ENCODE data around the gene AMH. TPM values are rescaled to one million over a fixed set of nuclear protein-coding genes. Genes with fewer than 3 reads are reported as not detected.
A peak's percentile ranks its signal among the peaks of the same experiment; 100 is the strongest.

AMH gene
- total RNA-seq, 1 experiment from 2014 or later = 1.9 TPM

GRCh38 chr19:2266183-2266993 is 17.3 kb downstream of the AMH start:
- Histone ChIP-seq H3K9ac (ENCODE audit: low read length) (peak overlapping the region; percentile 57), H3K4me3 (ENCODE audit: low read length) (peak overlapping the region; percentile 32; the same call in 1 of the 2 replicates), H3K36me3 (ENCODE audit: insufficient read depth, low read length) (peaks cover 13% of the 10 kb centered on the region), H3K27me3 (ENCODE audit: low read length) (no peaks in the 10 kb centered on the region), H3K9me2 (replicated peaks; ENCODE audit: insufficient read depth, low read length) (no peaks in the 10 kb centered on the region), H2AFZ (ENCODE audit: low read length) (peak overlapping the region; percentile 91), H4K20me1 (ENCODE audit: insufficient read depth, low read depth, low read length) (peaks cover 18% of the 10 kb centered on the region), H3K4me1 (ENCODE audit: low read length) (peaks cover 26% of the 10 kb centered on the region), H3K79me2 (ENCODE audit: low read length) (peaks cover 19% of the 10 kb centered on the region), H3K27ac (ENCODE audit: low read length) (no peak overlapping the region), H3K4me2 (ENCODE audit: low read depth, low read length, poor library complexity, severe bottlenecking) (peak overlapping the region; percentile 57), H3K9me3 (ENCODE audit: low read length) (no peaks in the 10 kb centered on the region)
- DNase-seq = peak; percentile 91

- Histone ChIP-seq H3K9me2 (replicated peaks; ENCODE audit: insufficient read depth, low read length) (no peaks in the 10 kb centered on the region), H3K36me3 (ENCODE audit: insufficient read depth, low read length) (peaks cover 18% of the 10 kb centered on the region), H3K4me3 (ENCODE audit: low read length) (peak overlapping the region; percentile 100), H3K27me3 (ENCODE audit: low read length) (no peaks in the 10 kb centered on the region), H3K79me2 (ENCODE audit: low read length) (peaks cover 28% of the 10 kb centered on the region), H3K9ac (ENCODE audit: low read length) (peak overlapping the region; percentile 74), H3K9me3 (ENCODE audit: low read length) (no peaks in the 10 kb centered on the region), H3K4me1 (ENCODE audit: low read length) (peaks cover 47% of the 10 kb centered on the region), H3K4me2 (ENCODE audit: low read depth, low read length, poor library complexity, severe bottlenecking) (peak overlapping the region; percentile 72), H4K20me1 (ENCODE audit: insufficient read depth, low read depth, low read length) (peaks cover 31% of the 10 kb centered on the region), H2AFZ (ENCODE audit: low read length) (no peak overlapping the region), H3K27ac (ENCODE audit: low read length) (peak overlapping the region; percentile 36)
- DNase-seq = no peak
Measured at GRCh38 chr19:2268480-2268830, 19.3 kb downstream of the AMH start.

GRCh38 chr19:2268861-2269243 is 19.7 kb downstream of the AMH start:
- peaks cover 18% of the 10 kb centered on the region for H3K36me3 ChIP-seq (ENCODE audit: insufficient read depth, low read length)
- peak overlapping the region; percentile 74 for H3K9ac ChIP-seq (ENCODE audit: low read length)
- H3K27ac ChIP-seq (ENCODE audit: low read length) = peak overlapping the region; percentile 36
- H3K79me2 ChIP-seq (ENCODE audit: low read length) = peaks cover 28% of the 10 kb centered on the region
- peaks cover 48% of the 10 kb centered on the region for H3K4me1 ChIP-seq (ENCODE audit: low read length)
- H3K9me2 ChIP-seq (replicated peaks; ENCODE audit: insufficient read depth, low read length) = no peaks in the 10 kb centered on the region
- H3K9me3 ChIP-seq (ENCODE audit: low read length) = no peaks in the 10 kb centered on the region
- peaks cover 32% of the 10 kb centered on the region for H4K20me1 ChIP-seq (ENCODE audit: insufficient read depth, low read depth, low read length)
- peak overlapping the region; percentile 72 for H3K4me2 ChIP-seq (ENCODE audit: low read depth, low read length, poor library complexity, severe bottlenecking)
- no peaks in the 10 kb centered on the region for H3K27me3 ChIP-seq (ENCODE audit: low read length)
- no peak overlapping the region for H2AFZ ChIP-seq (ENCODE audit: low read length)
- no peak for DNase-seq
- peak overlapping the region; percentile 100 for H3K4me3 ChIP-seq (ENCODE audit: low read length)

GRCh38 chr19:2269244-2270156 is 20.4 kb downstream of the AMH start:
- peak; percentile 99 for DNase-seq
- Histone ChIP-seq H3K27ac (ENCODE audit: low read length) (peak overlapping the region; percentile 94), H3K4me2 (ENCODE audit: low read depth, low read length, poor library complexity, severe bottlenecking) (peak overlapping the region; percentile 74), H3K79me2 (ENCODE audit: low read length) (peaks cover 30% of the 10 kb centered on the region), H3K9me2 (replicated peaks; ENCODE audit: insufficient read depth, low read length) (no peaks in the 10 kb centered on the region), H3K9ac (ENCODE audit: low read length) (peak overlapping the region; percentile 100), H4K20me1 (ENCODE audit: insufficient read depth, low read depth, low read length) (peaks cover 38% of the 10 kb centered on the region), H3K9me3 (ENCODE audit: low read length) (no peaks in the 10 kb centered on the region), H3K36me3 (ENCODE audit: insufficient read depth, low read length) (peaks cover 24% of the 10 kb centered on the region), H3K4me3 (ENCODE audit: low read length) (peak overlapping the region; percentile 100), H3K27me3 (ENCODE audit: low read length) (no peaks in the 10 kb centered on the region), H3K4me1 (ENCODE audit: low read length) (peaks cover 48% of the 10 kb centered on the region), H2AFZ (ENCODE audit: low read length) (no peak overlapping the region)

GRCh38 chr19:2270157-2270422 is 21.0 kb downstream of the AMH start:
- Histone ChIP-seq H4K20me1 (ENCODE audit: insufficient read depth, low read depth, low read length) (peaks cover 42% of the 10 kb centered on the region), H3K9me3 (ENCODE audit: low read length) (no peaks in the 10 kb centered on the region), H3K27me3 (ENCODE audit: low read length) (no peaks in the 10 kb centered on the region), H3K4me3 (ENCODE audit: low read length) (peak overlapping the region; percentile 100), H3K4me1 (ENCODE audit: low read length) (peaks cover 47% of the 10 kb centered on the region), H3K9me2 (replicated peaks; ENCODE audit: insufficient read depth, low read length) (no peaks in the 10 kb centered on the region), H3K4me2 (ENCODE audit: low read depth, low read length, poor library complexity, severe bottlenecking) (peak overlapping the region; percentile 74), H3K27ac (ENCODE audit: low read length) (peak overlapping the region; percentile 94), H2AFZ (ENCODE audit: low read length) (no peak overlapping the region), H3K9ac (ENCODE audit: low read length) (peak overlapping the region; percentile 100), H3K36me3 (ENCODE audit: insufficient read depth, low read length) (peaks cover 24% of the 10 kb centered on the region), H3K79me2 (ENCODE audit: low read length) (peaks cover 30% of the 10 kb centered on the region)
- DNase-seq = peak; percentile 68

GRCh38 chr19:2270423-2271233 is 21.5 kb downstream of the AMH start:
- H3K4me1 ChIP-seq (ENCODE audit: low read length) = peaks cover 47% of the 10 kb centered on the region
- no peaks in the 10 kb centered on the region for H3K9me3 ChIP-seq (ENCODE audit: low read length)
- no peaks in the 10 kb centered on the region for H3K27me3 ChIP-seq (ENCODE audit: low read length)
- H3K36me3 ChIP-seq (ENCODE audit: insufficient read depth, low read length) = peaks cover 24% of the 10 kb centered on the region
- H3K4me2 ChIP-seq (ENCODE audit: low read depth, low read length, poor library complexity, severe bottlenecking) = peak overlapping the region; percentile 74
- peak; percentile 92 for DNase-seq
- peaks cover 46% of the 10 kb centered on the region for H4K20me1 ChIP-seq (ENCODE audit: insufficient read depth, low read depth, low read length)
- H3K4me3 ChIP-seq (ENCODE audit: low read length) = peak overlapping the region; percentile 100
- peak overlapping the region; percentile 94 for H3K27ac ChIP-seq (ENCODE audit: low read length)
- peak overlapping the region; percentile 100 for H3K9ac ChIP-seq (ENCODE audit: low read length)
- no peak overlapping the region for H2AFZ ChIP-seq (ENCODE audit: low read length)
- no peaks in the 10 kb centered on the region for H3K9me2 ChIP-seq (replicated peaks; ENCODE audit: insufficient read depth, low read length)
- H3K79me2 ChIP-seq (ENCODE audit: low read length) = peaks cover 30% of the 10 kb centered on the region

- H3K79me2 ChIP-seq (ENCODE audit: low read length) = peaks cover 30% of the 10 kb centered on the region
- peaks cover 43% of the 10 kb centered on the region for H3K4me1 ChIP-seq (ENCODE audit: low read length)
- no peak overlapping the region for H2AFZ ChIP-seq (ENCODE audit: low read length)
Measured at GRCh38 chr19:2271234-2272103, 22.3 kb downstream of the AMH start.

More at GRCh38 chr19:2271234-2272103, 22.3 kb downstream of the AMH start:
- Histone ChIP-seq H3K36me3 (ENCODE audit: insufficient read depth, low read length) (peaks cover 24% of the 10 kb centered on the region), H3K27me3 (ENCODE audit: low read length) (no peaks in the 10 kb centered on the region), H3K4me3 (ENCODE audit: low read length) (peak overlapping the region; percentile 100), H3K9me3 (ENCODE audit: low read length) (no peaks in the 10 kb centered on the region), H3K27ac (ENCODE audit: low read length) (peak overlapping the region; percentile 94), H3K9me2 (replicated peaks; ENCODE audit: insufficient read depth, low read length) (no peaks in the 10 kb centered on the region), H3K9ac (ENCODE audit: low read length) (peak overlapping the region; percentile 100), H4K20me1 (ENCODE audit: insufficient read depth, low read depth, low read length) (peaks cover 46% of the 10 kb centered on the region), H3K4me2 (ENCODE audit: low read depth, low read length, poor library complexity, severe bottlenecking) (peak overlapping the region; percentile 74)
- peak; percentile 46 for DNase-seq
